H9 (cell line): ENCODE measurements around the gene GGT1. TPM values are rescaled to one million over a fixed set of nuclear protein-coding genes. Genes with fewer than 3 reads are reported as not detected.

Experiments used
- DNase-seq: peaks from one replicate; pipeline ENCODE4 v3.0.0-alpha.2; 2017
- H2AFZ ChIP-seq: one replicate; pipeline ENCODE4 v1.6.1; 2013; ENCODE audit warnings: mild to moderate bottlenecking, low read length, control low read depth, moderate library complexity
- H2AK5ac ChIP-seq: 2 replicates; pipeline ENCODE4 v1.6.1; 2013; ENCODE audit warnings: low read length, control low read depth, mixed read lengths; ENCODE audit not compliant: insufficient read length
- H2BK120ac ChIP-seq: one replicate; pipeline ENCODE4 v1.6.1; 2013; ENCODE audit warnings: low read depth, mild to moderate bottlenecking, low read length, control low read depth, inconsistent platforms; ENCODE audit not compliant: poor library complexity, severe bottlenecking
- H2BK12ac ChIP-seq: 2 replicates; pipeline ENCODE4 v1.6.1; 2013; ENCODE audit warnings: low read length, control low read depth, mixed read lengths, low read depth; ENCODE audit not compliant: insufficient read length
- H2BK15ac ChIP-seq: 2 replicates; pipeline ENCODE4 v1.6.1; 2013; ENCODE audit warnings: low read depth, low read length, control low read depth
- H2BK20ac ChIP-seq: one replicate; pipeline ENCODE4 v1.6.1; 2013; ENCODE audit warnings: low read depth, mild to moderate bottlenecking, low read length, control low read depth, inconsistent platforms; ENCODE audit not compliant: poor library complexity, severe bottlenecking
- H2BK5ac ChIP-seq: 2 replicates; pipeline ENCODE4 v1.6.1; 2013; ENCODE audit warnings: low read length, control low read depth, mixed read lengths; ENCODE audit not compliant: insufficient read length
- H3K14ac ChIP-seq: 2 replicates; pipeline ENCODE4 v1.6.1; 2013; ENCODE audit warnings: low read length, control low read depth; ENCODE audit not compliant: insufficient read depth
- H3K18ac ChIP-seq: 2 replicates; pipeline ENCODE4 v1.6.1; 2013; ENCODE audit warnings: low read depth, mild to moderate bottlenecking, mixed read lengths, low read length, control low read depth; ENCODE audit not compliant: insufficient read length
- H3K23ac ChIP-seq: 2 replicates; pipeline ENCODE4 v1.6.1; 2013; ENCODE audit warnings: low read length, control low read depth, mixed read lengths, low read depth; ENCODE audit not compliant: insufficient read length
- H3K23me2 ChIP-seq: 2 replicates; pipeline ENCODE4 v1.6.1; 2013; ENCODE audit warnings: low read depth, mild to moderate bottlenecking, mixed read lengths, low read length, control low read depth; ENCODE audit not compliant: insufficient read length, poor library complexity, severe bottlenecking
- H3K27ac ChIP-seq: 2 replicates; pipeline ENCODE4 v1.5.1; 2013; ENCODE audit warnings: low read length, control low read depth, mixed read lengths, low read depth; ENCODE audit not compliant: insufficient read length
- H3K27me3 ChIP-seq: 2 replicates; pipeline ENCODE4 v1.6.1; 2013; ENCODE audit warnings: low read length, control low read depth, inconsistent platforms; ENCODE audit not compliant: insufficient read depth
- H3K4ac ChIP-seq: 2 replicates; pipeline ENCODE4 v1.6.1; 2013; ENCODE audit warnings: low read depth, mild to moderate bottlenecking, control low read depth, inconsistent platforms, low read length, moderate library complexity
- H3K4me1 ChIP-seq: 2 replicates; pipeline ENCODE4 v1.6.1; 2013; ENCODE audit warnings: low read length, control low read depth, inconsistent platforms; ENCODE audit not compliant: insufficient read depth
- H3K4me2 ChIP-seq: 2 replicates; pipeline ENCODE4 v1.6.1; 2013; ENCODE audit warnings: low read length, control low read depth, mixed read lengths; ENCODE audit not compliant: insufficient read length, insufficient read depth
- H3K56ac ChIP-seq: 2 replicates; pipeline ENCODE4 v1.6.1; 2013; ENCODE audit warnings: low read depth, mild to moderate bottlenecking, mixed read lengths, low read length, control low read depth; ENCODE audit not compliant: insufficient read length
- H3K79me1 ChIP-seq: 2 replicates; pipeline ENCODE4 v1.6.1; 2013; ENCODE audit warnings: low read depth, mild to moderate bottlenecking, moderate library complexity, low read length, control low read depth, inconsistent platforms; ENCODE audit not compliant: insufficient read depth, poor library complexity, severe bottlenecking
- H3K79me2 ChIP-seq: 2 replicates; pipeline ENCODE4 v1.6.1; 2013; ENCODE audit warnings: low read length, control low read depth, inconsistent platforms; ENCODE audit not compliant: insufficient read depth
- H3K9ac ChIP-seq: 2 replicates; pipeline ENCODE4 v1.6.1; 2013; ENCODE audit warnings: low read length, control low read depth, mixed read lengths; ENCODE audit not compliant: insufficient read length; ENCODE audit errors: extremely low read depth
- H3K9me3 ChIP-seq: one replicate; pipeline ENCODE4 v1.6.1; 2013; ENCODE audit warnings: low read depth, low read length, inconsistent platforms; ENCODE audit not compliant: control insufficient read depth
- H3T11ph ChIP-seq: one replicate; pipeline ENCODE4 v1.6.1; 2013; ENCODE audit warnings: mild to moderate bottlenecking, low read length, control low read depth, inconsistent platforms
- H4K20me1 ChIP-seq: one replicate; pipeline ENCODE4 v1.6.1; 2013; ENCODE audit not compliant: control insufficient read depth, insufficient read length, insufficient read depth
- H4K5ac ChIP-seq: 2 replicates; pipeline ENCODE4 v1.6.1; 2013; ENCODE audit warnings: low read depth, mild to moderate bottlenecking, mixed read lengths, low read length, control low read depth; ENCODE audit not compliant: insufficient read length
- H4K8ac ChIP-seq: replicated peaks from 2 replicates; pipeline ENCODE4 v1.6.1; 2013; ENCODE audit warnings: low read length, control low read depth, mixed read lengths, low read depth; ENCODE audit not compliant: insufficient read length
- H4K91ac ChIP-seq: 2 replicates; pipeline ENCODE4 v1.6.1; 2013; ENCODE audit warnings: low read depth, mild to moderate bottlenecking, moderate library complexity, mixed read lengths, low read length, control low read depth; ENCODE audit not compliant: insufficient read length
- H3K27ac Mint-ChIP-seq, 3 experiments: 2 replicates in 2 of 3; 3 replicates in 1 of 3; pipeline ENCODE4 v1.8.0; 2020 to 2021; ENCODE audit warnings: mixed read lengths in 3 of 3, mild to moderate bottlenecking in 1 of 3, moderate library complexity in 1 of 3
- H3K27me3 Mint-ChIP-seq: 2 replicates; pipeline ENCODE4 v1.8.0; 2021; ENCODE audit warnings: low read depth, mild to moderate bottlenecking, moderate library complexity, mixed read lengths
- H3K36me3 Mint-ChIP-seq, 3 experiments: 2 replicates in 2 of 3; 3 replicates in 1 of 3; pipeline ENCODE4 v1.8.0; 2020 to 2021; ENCODE audit warnings: low read depth in 3 of 3, mixed read lengths in 3 of 3; ENCODE audit not compliant: insufficient read depth in 1 of 3
- H3K4me1 Mint-ChIP-seq, 2 experiments: 2 replicates each; pipeline ENCODE4 v1.8.0; 2020; ENCODE audit warnings: mixed read lengths in 2 of 2
- H3K4me3 Mint-ChIP-seq, 2 experiments: 2 replicates in 1 of 2; 3 replicates in 1 of 2; pipeline ENCODE4 v1.8.0; 2020 to 2021; ENCODE audit warnings: mild to moderate bottlenecking in 2 of 2, mixed read lengths in 2 of 2, moderate library complexity in 1 of 2
- H3K9me3 Mint-ChIP-seq, 2 experiments: 2 replicates in 1 of 2; 3 replicates in 1 of 2; pipeline ENCODE4 v1.8.0; 2020; ENCODE audit warnings: mild to moderate bottlenecking in 2 of 2, mixed read lengths in 2 of 2, moderate library complexity in 1 of 2
- WGBS: extraction: QIAGEN DNeasy Blood & Tissue Kit; methylation state at CpG from one replicate; pipeline ENCODE4 v1.1.7; 2013; ENCODE audit warnings: missing lambda C conversion rate, low lambda C conversion rate, mixed read lengths; ENCODE audit not compliant: insufficient read length; ENCODE audit errors: extremely low coverage; 5-methylcytosine and 5-hydroxymethylcytosine counted together
- total RNA-seq: library from RNA; stranded (reverse); gene quantifications from 2 replicates; pipeline ENCODE4 v1.2.1, GENCODE V29; 2021
- TF ChIP-seq, protein P1 (sequence below): fragments of 200-600 bp; sonication (generic); conservative IDR thresholded peaks from 3 replicates; pipeline ENCODE4 v1.8.0; 2021; ENCODE audit warnings: antibody characterized with exemption, mild to moderate bottlenecking

Gene GGT1
- total RNA-seq, 1 experiment from 2014 or later, result 20.5 TPM

DNA sequence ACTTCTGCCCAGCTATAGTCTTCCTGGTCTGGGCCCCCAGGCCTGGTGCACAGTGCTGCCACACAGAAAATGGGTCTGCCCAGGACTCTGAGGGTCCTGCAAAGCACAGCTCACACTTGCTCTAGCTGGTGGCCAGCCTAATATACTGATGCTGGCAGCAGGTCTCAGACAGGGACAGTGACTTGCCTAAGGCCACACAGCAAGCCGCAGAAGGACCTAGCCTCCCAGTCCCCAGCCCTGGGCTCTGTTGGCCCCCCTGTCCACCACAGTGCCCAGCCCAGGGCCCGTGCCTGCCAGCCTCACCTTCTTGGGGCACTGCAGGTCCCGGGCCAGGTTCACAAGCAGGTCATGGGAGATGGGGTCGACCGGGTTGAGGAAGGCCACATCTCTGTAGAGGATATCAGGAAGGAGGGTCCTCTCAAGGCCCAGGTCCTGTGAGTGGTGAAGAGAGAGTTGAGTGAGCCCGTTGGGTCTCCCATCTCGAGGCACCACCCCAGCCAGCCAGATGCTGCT is 13.4 kb upstream of the GGT1 start:
- Histone ChIP-seq H2BK120ac (no peak overlapping the region), H2BK15ac (no peak overlapping the region), H3K79me2 (no peaks in the 10 kb centered on the region), H3K9me3 (no peaks in the 10 kb centered on the region), H3K79me1 (no peaks in the 10 kb centered on the region), H3K14ac (no peak overlapping the region), H4K91ac (no peak overlapping the region), H2BK20ac (no peak overlapping the region), H2AK5ac (no peak overlapping the region), H3K4ac (no peak overlapping the region), H3K9ac (no peak overlapping the region), H3T11ph (no peak overlapping the region), H2BK12ac (no peak overlapping the region), H2BK5ac (no peak overlapping the region), H4K20me1 (no peaks in the 10 kb centered on the region), H2AFZ (no peak overlapping the region), H3K23ac (no peak overlapping the region), H3K27ac (no peak overlapping the region), H3K18ac (no peak overlapping the region), H3K4me2 (no peak overlapping the region), H3K4me1 (no peaks in the 10 kb centered on the region), H4K5ac (no peak overlapping the region), H3K27me3 (no peaks in the 10 kb centered on the region), H3K56ac (no peak overlapping the region), H4K8ac (no peak overlapping the region), H3K23me2 (no peaks in the 10 kb centered on the region)
- no peak overlapping the region for H3K27ac Mint-ChIP-seq
- peaks cover 0 to 8% (median 7%) of the 10 kb centered on the region in 3 experiments; a peak in 3 of 7 replicates for H3K36me3 Mint-ChIP-seq
- no CpG with 5 or more reads among the region's 7 CpGs for WGBS
- H3K4me3 Mint-ChIP-seq, result no peak overlapping the region
- TF ChIP-seq, protein P1, sequence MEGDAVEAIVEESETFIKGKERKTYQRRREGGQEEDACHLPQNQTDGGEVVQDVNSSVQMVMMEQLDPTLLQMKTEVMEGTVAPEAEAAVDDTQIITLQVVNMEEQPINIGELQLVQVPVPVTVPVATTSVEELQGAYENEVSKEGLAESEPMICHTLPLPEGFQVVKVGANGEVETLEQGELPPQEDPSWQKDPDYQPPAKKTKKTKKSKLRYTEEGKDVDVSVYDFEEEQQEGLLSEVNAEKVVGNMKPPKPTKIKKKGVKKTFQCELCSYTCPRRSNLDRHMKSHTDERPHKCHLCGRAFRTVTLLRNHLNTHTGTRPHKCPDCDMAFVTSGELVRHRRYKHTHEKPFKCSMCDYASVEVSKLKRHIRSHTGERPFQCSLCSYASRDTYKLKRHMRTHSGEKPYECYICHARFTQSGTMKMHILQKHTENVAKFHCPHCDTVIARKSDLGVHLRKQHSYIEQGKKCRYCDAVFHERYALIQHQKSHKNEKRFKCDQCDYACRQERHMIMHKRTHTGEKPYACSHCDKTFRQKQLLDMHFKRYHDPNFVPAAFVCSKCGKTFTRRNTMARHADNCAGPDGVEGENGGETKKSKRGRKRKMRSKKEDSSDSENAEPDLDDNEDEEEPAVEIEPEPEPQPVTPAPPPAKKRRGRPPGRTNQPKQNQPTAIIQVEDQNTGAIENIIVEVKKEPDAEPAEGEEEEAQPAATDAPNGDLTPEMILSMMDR, result no peak
- H3K4me1 Mint-ChIP-seq, result peaks cover 5 to 18% of the 10 kb centered on the region in 2 experiments
- H3K27me3 Mint-ChIP-seq, result no peaks in the 10 kb centered on the region
- no peaks in the 10 kb centered on the region for H3K9me3 Mint-ChIP-seq
- no peak for DNase-seq
